ENCODE data around the gene ADGRG2.
"Not testable (repeated sequence)": the region's sequence is repeated elsewhere in the genome, so short reads cannot be mapped to it uniquely, and the experiment has no call there.

ADGRG2 gene

GRCh38 chrX:19072372-19072771 is 49.9 kb downstream of the ADGRG2 start:
- DNase-seq, result no peak

DNA sequence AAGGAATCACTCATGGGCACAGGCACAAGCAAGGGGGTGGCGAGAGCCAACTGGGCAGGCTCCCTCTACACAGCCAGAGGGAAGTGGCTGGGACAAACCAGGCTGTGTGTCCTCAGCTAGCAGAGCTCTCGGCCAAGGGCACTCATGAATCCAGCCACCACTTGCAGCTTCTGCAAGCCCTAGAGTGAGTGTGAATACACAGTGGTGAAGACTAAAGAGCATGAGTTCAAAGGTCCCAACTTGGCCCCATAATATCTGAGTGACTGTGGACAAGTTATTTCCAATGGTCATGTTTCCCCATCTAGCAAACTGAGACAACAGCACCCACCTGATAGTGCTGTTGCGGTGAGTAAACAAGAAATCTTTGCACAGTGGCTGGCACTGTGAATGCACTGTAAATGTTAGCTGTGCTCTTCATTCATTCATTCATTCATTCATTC is 51.7 kb downstream of the ADGRG2 start:
- DNase-seq, result no peak

- not testable (repeated sequence) for DNase-seq
Measured at GRCh38 chrX:19066987-19067386, 55.3 kb downstream of the ADGRG2 start.

DNA sequence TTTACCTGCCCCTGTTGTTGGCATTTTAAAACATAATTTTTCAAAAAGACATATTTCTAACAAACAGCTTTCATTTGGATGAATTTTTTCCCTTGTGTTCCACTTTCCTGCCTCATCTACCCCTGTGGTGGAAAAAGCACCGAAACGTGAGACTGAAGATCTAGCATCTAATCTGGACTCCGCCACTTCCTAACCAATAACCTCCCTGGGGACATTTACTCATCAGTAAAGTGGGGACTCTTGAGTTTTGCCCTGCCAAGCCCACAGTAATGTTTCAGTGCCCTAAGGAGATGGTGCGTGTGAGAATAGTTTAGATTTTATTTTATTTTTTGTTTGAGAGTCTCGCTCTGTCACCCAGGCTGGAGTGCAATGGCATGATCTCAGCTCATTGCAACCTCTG is 56.7 kb downstream of the ADGRG2 start:
- DNase-seq, result no peak

GRCh38 chrX:19064175-19064574 is 58.1 kb downstream of the ADGRG2 start:
- no peak for DNase-seq

GRCh38 chrX:19063030-19063429 is 59.2 kb downstream of the ADGRG2 start:
- no peak for DNase-seq

DNA sequence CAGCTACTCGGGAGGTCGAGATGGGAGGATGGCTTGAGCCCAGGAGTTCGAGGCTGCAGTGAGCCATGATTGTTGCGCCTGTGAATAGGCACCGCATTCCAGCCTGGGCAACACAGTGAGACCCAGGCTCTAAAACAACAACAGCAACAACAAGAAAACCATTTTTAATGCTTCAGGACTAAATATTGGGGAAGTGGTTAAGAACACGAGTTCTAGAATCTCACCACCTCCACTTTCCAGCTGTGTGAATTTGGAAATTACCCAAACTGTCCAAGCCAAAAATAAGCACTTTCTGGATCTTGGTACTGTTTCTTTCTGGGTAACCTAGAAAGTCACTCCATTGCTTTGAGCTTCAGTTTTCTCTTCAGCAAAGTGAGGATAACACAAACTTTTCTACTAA is 63.2 kb downstream of the ADGRG2 start:
- no peak for DNase-seq

- DNase-seq, result no peak
Measured at GRCh38 chrX:19057856-19058255, 64.4 kb downstream of the ADGRG2 start.

- no peak for DNase-seq
Measured at GRCh38 chrX:19049110-19049509, 73.2 kb downstream of the ADGRG2 start.

DNA sequence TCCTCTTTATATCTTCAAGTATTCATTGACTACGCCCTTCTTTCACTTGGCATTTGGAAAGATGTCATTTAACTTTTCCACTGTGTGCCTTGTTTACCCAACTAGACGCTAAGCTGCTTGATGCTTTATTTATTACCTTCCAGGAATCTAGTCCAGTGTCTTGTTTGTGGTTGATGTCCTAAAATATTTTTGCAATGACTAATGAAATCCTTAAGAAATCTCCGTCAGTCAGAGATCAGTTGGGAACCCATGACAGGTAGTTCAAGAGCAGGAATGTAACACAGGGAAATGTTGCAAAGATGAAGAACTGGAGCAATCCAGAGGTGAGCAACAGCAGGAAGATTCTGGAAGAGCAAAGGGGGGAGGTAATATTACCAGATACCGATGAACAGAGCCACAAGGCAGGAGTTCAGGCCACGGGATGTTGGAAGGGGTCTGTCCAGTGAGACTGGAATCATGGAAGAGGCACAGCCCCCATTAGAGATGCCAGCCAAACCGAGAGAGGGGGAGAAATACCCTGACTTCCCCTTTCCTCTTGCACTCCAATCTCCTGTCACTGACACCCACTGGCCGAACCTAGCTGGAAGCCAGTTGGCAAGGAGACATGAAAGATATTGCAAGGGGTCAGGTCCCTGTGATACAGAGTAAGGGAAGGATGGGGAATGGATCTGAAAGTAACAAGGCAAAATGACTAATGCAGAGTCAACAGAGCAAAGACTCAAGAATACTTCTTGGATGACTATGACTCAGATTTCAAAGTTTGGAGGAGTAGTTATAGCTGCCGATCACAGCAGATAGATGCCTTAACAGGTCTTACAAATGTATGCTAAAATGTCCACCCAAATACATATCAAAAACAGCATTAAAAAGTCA is 75.7 kb downstream of the ADGRG2 start:
- no peak for DNase-seq

DNA sequence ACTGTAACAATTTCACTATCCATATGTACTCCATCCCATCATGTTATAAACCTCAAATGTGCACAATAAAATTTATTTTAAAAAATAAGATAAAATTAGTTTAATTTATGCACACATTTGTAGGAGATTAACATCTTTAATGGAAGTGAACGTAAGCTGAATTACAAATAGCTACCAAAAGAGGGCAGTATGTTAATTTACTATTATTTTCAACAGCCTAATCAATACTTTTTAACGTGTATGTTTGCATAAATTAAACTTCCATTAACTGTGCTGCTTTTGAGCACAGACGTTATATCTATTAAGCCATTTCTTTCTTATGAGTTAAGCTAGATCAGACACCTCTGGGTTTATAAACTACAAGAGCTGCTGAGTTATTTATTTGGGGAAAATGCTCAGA is 81.9 kb downstream of the ADGRG2 start:
- DNase-seq, result no peak

- DNase-seq, result no peak
Measured at GRCh38 chrX:19034025-19034424, 88.2 kb downstream of the ADGRG2 start.

- DNase-seq, result no peak
Measured at GRCh38 chrX:19030805-19031204, 91.5 kb downstream of the ADGRG2 start.

DNA sequence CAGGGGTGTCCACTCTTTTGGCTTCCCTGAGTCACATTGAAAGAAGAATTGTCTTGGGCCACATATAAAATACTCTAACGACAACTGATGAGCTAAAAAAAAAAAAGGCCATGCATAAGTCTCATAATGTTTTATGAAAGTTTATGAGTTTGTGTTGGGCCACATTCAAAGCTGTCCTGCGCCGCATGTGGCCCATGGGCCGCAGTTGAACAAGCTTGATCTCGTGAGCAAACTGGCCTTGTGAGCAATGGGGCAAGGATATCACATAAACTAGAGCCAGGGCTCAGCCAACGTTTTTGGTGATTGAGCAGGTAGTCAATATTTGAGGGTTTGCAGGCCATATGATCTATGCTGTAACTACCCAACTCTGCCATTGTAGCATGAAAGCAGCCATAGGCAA is 93.7 kb downstream of the ADGRG2 start:
- DNase-seq, result no peak

DNA sequence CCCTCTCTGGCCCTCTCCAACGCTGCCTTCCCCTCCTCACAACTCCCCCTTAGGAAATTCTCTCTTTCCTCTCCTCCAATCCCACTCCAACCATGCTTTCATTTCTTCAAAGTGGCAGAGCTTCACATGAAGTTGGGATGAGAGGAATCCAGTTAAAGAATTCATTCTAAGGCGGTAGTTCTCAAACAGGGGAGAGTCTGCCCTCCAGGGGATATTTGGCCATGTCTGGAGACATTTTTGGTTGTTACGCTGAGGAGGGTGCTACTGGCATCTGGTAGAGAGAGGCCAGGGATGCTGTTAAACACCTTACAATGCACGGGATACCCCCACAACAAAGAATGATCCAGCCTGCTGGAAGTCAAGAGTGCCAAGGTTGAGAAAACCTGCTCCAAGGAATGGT is 97.9 kb downstream of the ADGRG2 start:
- DNase-seq, result no peak

DNA sequence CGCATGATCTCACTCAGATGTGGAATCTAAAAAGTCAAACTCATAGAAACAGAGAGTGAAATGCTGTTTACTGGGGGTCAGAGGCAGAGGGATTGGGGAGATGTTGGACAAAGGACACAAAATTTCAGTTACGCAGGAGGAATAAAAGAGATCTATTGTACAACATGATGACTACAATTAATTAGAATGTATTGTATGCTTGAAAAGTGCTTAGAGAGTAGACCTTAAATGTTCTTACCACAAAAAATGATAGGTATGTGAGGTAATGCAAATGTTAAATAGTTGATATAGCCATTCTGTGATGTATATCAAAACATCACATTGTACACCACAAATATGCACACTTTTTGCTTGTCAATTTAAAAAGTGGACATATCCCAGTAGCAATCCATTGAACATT is 102.3 kb downstream of the ADGRG2 start:
- no peak for DNase-seq

DNA sequence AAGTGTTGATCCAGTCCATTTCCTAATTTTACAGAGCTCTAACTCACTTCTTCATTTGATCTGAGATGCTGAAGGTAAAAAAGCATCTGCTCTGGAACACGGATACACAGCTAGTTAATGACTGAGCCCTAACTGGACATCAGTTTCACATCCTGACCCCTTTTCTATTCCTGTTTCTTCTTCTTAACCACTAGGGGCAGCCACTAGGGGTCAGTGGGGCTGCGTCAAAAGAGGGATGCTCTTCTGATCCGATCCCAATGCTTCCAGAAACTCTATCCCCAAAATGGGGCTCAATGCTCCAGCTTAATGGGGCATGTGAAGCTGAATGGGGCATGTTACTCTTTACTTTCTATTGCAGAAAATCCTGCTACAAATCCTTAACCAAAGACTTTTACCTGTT is 105.0 kb downstream of the ADGRG2 start:
- DNase-seq, result peak in 1 of 2 experiments; percentile 6

- not testable (repeated sequence) for DNase-seq
Measured at GRCh38 chrX:19016614-19017013, 105.7 kb downstream of the ADGRG2 start.

DNA sequence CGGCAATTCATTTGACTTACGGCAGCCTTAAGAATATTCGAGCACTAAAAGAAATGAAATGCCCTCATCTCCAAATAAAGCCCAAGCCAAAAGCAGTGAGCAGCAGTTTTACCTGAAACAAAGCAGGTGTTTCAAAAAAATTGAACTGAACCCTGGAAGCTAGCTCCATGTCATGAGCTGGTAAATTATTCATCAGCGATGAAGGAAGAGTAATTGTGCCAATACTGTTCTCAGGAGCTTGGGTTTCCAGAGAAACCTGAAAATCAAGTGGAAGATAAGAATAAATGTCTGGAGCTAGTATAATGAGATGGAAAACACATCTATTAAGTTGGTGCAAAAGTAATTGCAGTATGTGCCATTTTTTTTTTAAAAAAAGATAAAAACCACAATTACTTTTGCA is 114.4 kb downstream of the ADGRG2 start:
- DNase-seq, result no peak

DNA sequence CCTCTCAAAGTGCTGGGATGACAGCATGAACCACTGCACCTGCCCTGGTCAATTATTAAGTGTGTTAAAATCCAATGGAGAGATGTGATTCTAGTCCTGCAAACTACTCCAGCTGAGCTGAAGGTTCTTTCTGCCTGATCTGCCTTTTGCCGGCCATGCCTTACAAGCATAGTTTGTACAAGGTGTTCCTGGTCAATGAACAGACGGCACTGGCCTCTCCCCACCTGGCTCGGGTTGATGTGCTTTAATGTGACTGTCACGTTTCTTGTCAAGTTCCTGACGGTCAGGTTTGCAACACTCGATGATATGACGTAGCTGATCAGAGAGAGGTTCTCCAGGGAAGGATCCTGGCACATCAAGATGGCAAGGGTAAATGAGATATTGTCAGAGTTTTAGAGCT is 115.3 kb downstream of the ADGRG2 start:
- DNase-seq, result no peak

DNA sequence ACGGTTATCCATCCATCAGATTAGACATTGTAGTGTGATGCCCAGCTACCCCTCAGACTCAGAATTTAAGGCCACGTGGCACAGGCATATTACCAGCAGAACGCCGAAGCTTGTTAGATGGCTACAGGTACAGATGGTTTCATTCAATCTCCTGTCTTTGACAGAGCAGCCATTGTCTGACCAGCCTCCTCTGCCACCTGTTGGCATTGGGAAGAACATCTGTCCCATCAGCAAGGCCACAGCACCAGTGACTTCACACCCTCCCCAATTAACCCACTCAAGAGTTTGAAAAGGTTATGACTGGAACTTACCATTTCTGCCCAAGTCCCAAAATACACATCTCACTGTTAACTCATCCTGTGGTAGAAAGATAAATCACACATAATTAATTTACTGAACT is 116.4 kb downstream of the ADGRG2 start:
- no peak for DNase-seq

DNA sequence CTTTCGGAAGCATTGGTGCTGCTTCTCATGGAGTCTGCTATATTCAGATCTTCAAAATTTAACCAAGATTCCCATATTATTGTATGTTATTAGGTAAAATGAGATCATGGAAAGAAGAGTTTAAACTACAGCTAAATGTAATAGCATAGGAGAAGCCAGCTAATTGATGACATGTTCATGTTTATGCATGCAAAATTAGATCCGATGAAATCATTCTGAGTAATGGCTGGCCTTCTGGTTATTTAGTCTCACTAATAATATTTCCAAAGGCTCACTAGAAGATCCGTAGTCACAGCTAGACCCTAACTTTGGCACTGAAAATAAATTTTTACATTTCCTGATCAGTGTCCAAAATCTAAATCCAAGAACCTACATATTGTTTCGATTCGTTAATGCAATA is 118.5 kb downstream of the ADGRG2 start:
- DNase-seq, result no peak

- DNase-seq, result no peak
Measured at GRCh38 chrX:18998653-18999052, 123.6 kb downstream of the ADGRG2 start.

DNA sequence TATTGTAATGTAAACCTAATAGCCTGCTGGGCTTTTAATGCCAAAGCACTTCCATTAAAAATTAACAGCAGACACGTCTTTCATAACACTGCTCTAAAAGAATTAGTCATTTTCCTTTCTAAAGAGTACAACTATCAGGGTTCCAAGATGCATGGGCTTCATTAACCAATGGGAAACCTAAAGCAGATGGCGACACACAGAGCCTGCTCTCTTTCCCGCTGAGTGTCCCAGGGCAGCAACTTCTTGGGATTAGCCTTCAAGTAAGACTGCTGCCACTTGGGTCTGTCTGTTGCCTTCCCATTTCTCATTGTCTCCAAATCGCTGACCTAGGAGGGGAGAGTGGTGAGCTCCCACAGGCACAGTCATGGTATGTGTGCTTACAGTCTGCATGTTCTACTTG is 124.4 kb downstream of the ADGRG2 start:
- no peak for DNase-seq

DNA sequence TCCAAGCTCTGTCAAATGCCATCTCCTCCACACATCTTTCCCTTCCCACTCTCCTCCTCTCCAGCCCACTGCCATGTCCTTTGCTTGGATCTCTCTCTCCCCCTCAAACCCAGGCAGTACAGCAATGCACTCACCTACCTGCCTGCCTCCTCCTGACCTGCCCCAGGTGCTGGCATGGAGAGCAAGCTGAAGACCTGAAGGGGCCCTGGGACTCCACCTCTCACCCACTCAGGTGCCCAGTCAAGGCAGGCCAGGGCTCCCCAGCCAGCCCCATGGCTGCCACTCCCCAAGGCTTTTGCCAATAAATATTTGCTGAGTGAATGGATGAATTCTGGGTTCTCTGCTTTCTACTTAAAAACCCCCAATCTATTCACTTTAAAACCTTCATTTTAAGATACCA is 125.7 kb downstream of the ADGRG2 start:
- no peak for DNase-seq

Data from AML-193 (cell line).